CD14-positive monocyte (primary cell): ENCODE results near the gene COG6. TPM values are rescaled to one million over a fixed set of nuclear protein-coding genes. Genes with fewer than 3 reads are reported as not detected.

Experiments used
- DNase-seq, 3 donors: peaks; one replicate each; pipeline ENCODE4 v3.0.0-alpha.2; 2011 to 2022
- H2AFZ ChIP-seq: 2 replicates; pipeline ENCODE4 v1.6.0; 2012; ENCODE audit warnings: mild to moderate bottlenecking, low read depth, low read length, inconsistent platforms; ENCODE audit not compliant: insufficient read depth, poor library complexity, severe bottlenecking
- H3K27ac ChIP-seq, 2 donors: 1 replicate in 1 of 2; 2 replicates in 1 of 2; pipeline ENCODE4 v1.5.1; 2012 to 2013; ENCODE audit warnings: low read length in 2 of 2, control low read depth in 1 of 2, inconsistent platforms in 1 of 2, low read depth in 1 of 2, mild to moderate bottlenecking in 1 of 2
- H3K27me3 ChIP-seq, 2 donors: one replicate each; pipeline versions ENCODE4 v1.6.0 to v1.6.1; 2011 to 2013; ENCODE audit warnings: low read length in 2 of 2; ENCODE audit not compliant: control insufficient read depth in 2 of 2, insufficient read depth in 2 of 2
- H3K36me3 ChIP-seq, 2 donors: replicated peaks in 1 of 2; 1 replicate in 1 of 2; 2 replicates in 1 of 2; pipeline versions ENCODE4 v1.5.1 to v1.6.1; 2012 to 2013; ENCODE audit warnings: low read length in 2 of 2, control low read depth in 1 of 2, inconsistent platforms in 1 of 2, mild to moderate bottlenecking in 1 of 2; ENCODE audit not compliant: insufficient read depth in 2 of 2, control insufficient read depth in 1 of 2
- H3K4me1 ChIP-seq, 2 donors: 1 replicate in 1 of 2; 2 replicates in 1 of 2; pipeline versions ENCODE4 v1.5.1 to v1.6.1; 2012 to 2013; ENCODE audit warnings: low read length in 2 of 2, control low read depth in 1 of 2, inconsistent platforms in 1 of 2, mild to moderate bottlenecking in 1 of 2, moderate library complexity in 1 of 2; ENCODE audit not compliant: insufficient read depth in 2 of 2, control insufficient read depth in 1 of 2
- H3K4me2 ChIP-seq: replicated peaks from 2 replicates; pipeline ENCODE3; 2012; ENCODE audit warnings: low read length, moderate library complexity, mild to moderate bottlenecking; ENCODE audit not compliant: poor library complexity, severe bottlenecking; ENCODE audit errors: extremely low read depth
- H3K4me3 ChIP-seq, 3 experiments: fragments of 200-600 bp in 1 of 3; sonication (generic) in 1 of 3; replicated peaks in 1 of 3; 1 replicate in 2 of 3; 2 replicates in 1 of 3; pipeline ENCODE4 v1.5.1; 2011 to 2013; ENCODE audit warnings: low read length in 3 of 3, mild to moderate bottlenecking in 3 of 3, control low read depth in 2 of 3, low read depth in 2 of 3, inconsistent platforms in 1 of 3, moderate library complexity in 1 of 3
- H3K79me2 ChIP-seq: 2 replicates; pipeline ENCODE4 v1.6.0; 2012; ENCODE audit warnings: mild to moderate bottlenecking, control low read depth, inconsistent platforms, low read length, moderate library complexity; ENCODE audit not compliant: insufficient read depth
- H3K9ac ChIP-seq: 2 replicates; pipeline ENCODE4 v1.6.0; 2017; ENCODE audit warnings: low read length, mild to moderate bottlenecking; ENCODE audit not compliant: insufficient read depth, poor library complexity, severe bottlenecking
- H3K9me3 ChIP-seq, 2 donors: replicated peaks in 1 of 2; 1 replicate in 1 of 2; 2 replicates in 1 of 2; pipeline versions ENCODE4 v1.5.1 to v1.6.1; 2012 to 2013; ENCODE audit warnings: low read length in 2 of 2, control low read depth in 1 of 2; ENCODE audit not compliant: control insufficient read depth in 1 of 2, insufficient read depth in 1 of 2
- H4K20me1 ChIP-seq: 2 replicates; pipeline ENCODE4 v1.6.0; 2012; ENCODE audit warnings: mild to moderate bottlenecking, low read length, control low read depth, moderate library complexity; ENCODE audit not compliant: insufficient read depth
- H3K27ac Mint-ChIP-seq, 7 donors: one replicate each; pipeline ENCODE4 v1.8.0; 2020; ENCODE audit warnings: mild to moderate bottlenecking in 7 of 7, mixed read lengths in 7 of 7, moderate library complexity in 6 of 7, inconsistent platforms in 2 of 7
- H3K27me3 Mint-ChIP-seq, 3 donors: one replicate each; pipeline ENCODE4 v1.8.0; 2021 to 2022; ENCODE audit warnings: low read depth in 3 of 3, mild to moderate bottlenecking in 3 of 3, mixed read lengths in 3 of 3, moderate library complexity in 3 of 3, inconsistent platforms in 1 of 3
- H3K36me3 Mint-ChIP-seq, 2 donors: one replicate each; pipeline ENCODE4 v1.8.0; 2020; ENCODE audit warnings: mixed read lengths in 2 of 2, inconsistent platforms in 1 of 2, mild to moderate bottlenecking in 1 of 2
- H3K4me1 Mint-ChIP-seq: one replicate; pipeline ENCODE4 v1.8.0; 2020; ENCODE audit warnings: mild to moderate bottlenecking, mixed read lengths
- H3K4me3 Mint-ChIP-seq, 2 donors: one replicate each; pipeline ENCODE4 v1.8.0; 2020; ENCODE audit warnings: mild to moderate bottlenecking in 2 of 2, mixed read lengths in 2 of 2, moderate library complexity in 1 of 2
- H3K9me3 Mint-ChIP-seq, 7 donors: one replicate each; pipeline ENCODE4 v1.8.0; 2020 to 2022; ENCODE audit warnings: mixed read lengths in 7 of 7, mild to moderate bottlenecking in 6 of 7, moderate library complexity in 6 of 7, inconsistent platforms in 2 of 7
- CTCF ChIP-seq: fragments of 200-600 bp; IDR thresholded peaks from one replicate; pipeline ENCODE4 v1.8.0; 2022; ENCODE audit warnings: antibody characterized with exemption, mild to moderate bottlenecking
- WGBS: methylation state at CpG from one replicate; pipeline ENCODE4 v1.1.5; 2013; ENCODE audit warnings: missing lambda C conversion rate; ENCODE audit not compliant: insufficient coverage; 5-methylcytosine and 5-hydroxymethylcytosine counted together
- intact Hi-C, 2 donors: fragments of 100-400 bp; cut with micrococcal nuclease; formaldehyde crosslinking; loops; one replicate each; pipeline versions ENCODE4 v1.15.0 to v1.15.1; 2023
- polyA plus RNA-seq, 3 donors: library from polyadenylated mRNA; depleted of rRNA in 1 of 3; unstranded in 2 of 3; stranded (reverse) in 1 of 3; fragments of 300-500 nt in 2 of 3; fragments of >200 nt in 1 of 3; fragmentation: Illumina TruSeq in 2 of 3; gene quantifications; 1 replicate in 2 of 3; 2 replicates in 1 of 3; pipeline ENCODE4 v1.2.3, GENCODE V29; 2012 to 2021

COG6 gene
- polyA plus RNA-seq, 3 donors = 3.9 to 11.0 (median 8.4) TPM

- no peaks in the 10 kb centered on the region for H3K4me1 Mint-ChIP-seq
- Histone ChIP-seq H3K4me3 (no peak overlapping the region), H3K4me1 (no peaks in the 10 kb centered on the region), H3K27me3 (no peaks in the 10 kb centered on the region), H2AFZ (no peak overlapping the region), H3K9ac (no peak overlapping the region), H3K36me3 (no peaks in the 10 kb centered on the region), H3K4me2 (no peak overlapping the region), H3K79me2 (no peaks in the 10 kb centered on the region), H3K27ac (no peak overlapping the region), H3K9me3 (peaks cover 4 to 5% of the 10 kb centered on the region in 2 donors), H4K20me1 (no peaks in the 10 kb centered on the region)
- no peak for TF ChIP-seq CTCF
- no peaks in the 10 kb centered on the region for H3K36me3 Mint-ChIP-seq
- peaks cover 0 to 3% (median 2%) of the 10 kb centered on the region in 3 donors for H3K27me3 Mint-ChIP-seq
- no peak overlapping the region for H3K4me3 Mint-ChIP-seq
- no peak overlapping the region for H3K27ac Mint-ChIP-seq
- no peak for DNase-seq
- peaks cover 4 to 9% (median 6%) of the 10 kb centered on the region in 7 donors for H3K9me3 Mint-ChIP-seq
- no CpG with 5 or more reads among the region's 1 CpG for WGBS
- intact Hi-C loops = no loop called here
These were observed 131.6 kb downstream of the COG6 start for GRCh38 chr13:39787086-39787487.

- H3K4me3 Mint-ChIP-seq = no peak overlapping the region
- no peak for TF ChIP-seq CTCF
- Histone ChIP-seq H3K4me3 (no peak overlapping the region), H3K79me2 (no peaks in the 10 kb centered on the region), H2AFZ (no peak overlapping the region), H3K27me3 (no peaks in the 10 kb centered on the region), H3K36me3 (no peaks in the 10 kb centered on the region), H3K9ac (no peak overlapping the region), H3K4me1 (no peaks in the 10 kb centered on the region), H3K4me2 (no peak overlapping the region), H4K20me1 (no peaks in the 10 kb centered on the region), H3K9me3 (peaks cover 4 to 5% of the 10 kb centered on the region in 2 donors), H3K27ac (no peak overlapping the region)
- no peak overlapping the region for H3K27ac Mint-ChIP-seq
- no peaks in the 10 kb centered on the region for H3K36me3 Mint-ChIP-seq
- DNase-seq = no peak
- peaks cover 0 to 3% (median 2%) of the 10 kb centered on the region in 3 donors for H3K27me3 Mint-ChIP-seq
- intact Hi-C loops = no loop called here
- H3K9me3 Mint-ChIP-seq = peaks cover 5 to 9% (median 6%) of the 10 kb centered on the region in 7 donors
- WGBS = 92% methylated on average over 2 of the region's 5 CpGs
- no peaks in the 10 kb centered on the region for H3K4me1 Mint-ChIP-seq
These were observed 132.6 kb downstream of the COG6 start for GRCh38 chr13:39788102-39788501.
